Naive B cell (primary cell): ENCODE results near the gene CDC37. TPM values are rescaled to one million over a fixed set of nuclear protein-coding genes. Genes with fewer than 3 reads are reported as not detected.
A peak's percentile ranks its signal among the peaks of the same experiment; 100 is the strongest.

Experiments used
- ATAC-seq, 2 donors: fragments of 150-1000 bp; cut with Tn5 transposase; 2 replicates each; pipeline ENCODE4 v1.10.0; 2021; ENCODE audit warnings: low read depth in 2 of 2, mild to moderate bottlenecking in 2 of 2, moderate library complexity in 2 of 2
- DNase-seq: peaks from one replicate; pipeline ENCODE4 v3.0.0; 2022
- H3K27ac Mint-ChIP-seq, 6 donors: one replicate each; pipeline ENCODE4 v1.8.0; 2020 to 2022; ENCODE audit warnings: mild to moderate bottlenecking in 6 of 6, mixed read lengths in 6 of 6, moderate library complexity in 5 of 6, inconsistent platforms in 2 of 6
- H3K27me3 Mint-ChIP-seq, 3 donors: one replicate each; pipeline ENCODE4 v1.8.0; 2021 to 2022; ENCODE audit warnings: mixed read lengths in 3 of 3, mild to moderate bottlenecking in 1 of 3
- H3K36me3 Mint-ChIP-seq, 2 donors: one replicate each; pipeline ENCODE4 v1.8.0; 2020 to 2022; ENCODE audit warnings: mixed read lengths in 2 of 2, inconsistent platforms in 1 of 2, mild to moderate bottlenecking in 1 of 2
- H3K4me1 Mint-ChIP-seq, 3 donors: one replicate each; pipeline ENCODE4 v1.8.0; 2020 to 2022; ENCODE audit warnings: mixed read lengths in 3 of 3, inconsistent platforms in 1 of 3, mild to moderate bottlenecking in 1 of 3, moderate library complexity in 1 of 3
- H3K4me3 Mint-ChIP-seq, 8 donors: one replicate each; pipeline ENCODE4 v1.8.0; 2020 to 2022; ENCODE audit warnings: mild to moderate bottlenecking in 8 of 8, mixed read lengths in 8 of 8, moderate library complexity in 8 of 8, inconsistent platforms in 2 of 8
- H3K9me3 Mint-ChIP-seq, 7 donors: one replicate each; pipeline ENCODE4 v1.8.0; 2020 to 2022; ENCODE audit warnings: mixed read lengths in 7 of 7, mild to moderate bottlenecking in 5 of 7, inconsistent platforms in 2 of 7, moderate library complexity in 1 of 7
- polyA plus RNA-seq, 6 donors: library from polyadenylated mRNA; unstranded; fragments of 300-500 nt; fragmentation: Illumina TruSeq; gene quantifications; one replicate each; pipeline ENCODE4 v1.2.3, GENCODE V29; 2021; ENCODE audit warnings: low read depth in 6 of 6

The CDC37 gene
- polyA plus RNA-seq, 6 donors from 2014 or later = 43.9 to 73.1 (median 53.9) TPM

DNA sequence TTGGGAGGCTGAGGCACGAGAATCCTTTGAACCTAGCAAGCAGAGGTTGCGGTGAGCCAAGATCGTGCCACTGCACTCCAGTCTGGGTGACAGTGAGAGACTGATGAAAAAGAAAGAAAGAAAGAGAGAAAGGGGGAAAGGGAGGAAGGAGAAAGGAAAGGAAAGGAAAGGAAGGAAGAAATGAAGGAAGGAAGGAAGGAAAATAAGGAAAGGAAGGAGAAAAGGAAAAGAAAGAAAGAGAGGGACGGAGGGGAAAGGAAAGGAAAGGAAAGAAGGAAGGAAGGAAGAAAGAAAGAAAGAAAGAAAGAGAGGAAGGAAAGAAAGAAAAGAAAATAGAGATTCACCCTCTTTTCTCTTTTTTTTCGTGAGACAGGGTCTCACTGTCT is 25.6 kb upstream of the CDC37 start:
- H3K4me1 Mint-ChIP-seq = peaks cover 54 to 75% (median 69%) of the 10 kb centered on the region in 3 donors
- H3K27ac Mint-ChIP-seq = peak overlapping the region; percentile 98 to 100 (median 99)
- DNase-seq (no peak), ATAC-seq (no peak)
- peaks cover 0 to 4% (median 2%) of the 10 kb centered on the region in 7 donors for H3K9me3 Mint-ChIP-seq
- H3K4me3 Mint-ChIP-seq = peak overlapping the region in 7 of 8 donors; percentile 9 to 89 (median 84)
- peaks cover 16 to 39% (median 22%) of the 10 kb centered on the region in 3 donors for H3K27me3 Mint-ChIP-seq
- peaks cover 0 to 19% of the 10 kb centered on the region in 2 donors for H3K36me3 Mint-ChIP-seq

DNA sequence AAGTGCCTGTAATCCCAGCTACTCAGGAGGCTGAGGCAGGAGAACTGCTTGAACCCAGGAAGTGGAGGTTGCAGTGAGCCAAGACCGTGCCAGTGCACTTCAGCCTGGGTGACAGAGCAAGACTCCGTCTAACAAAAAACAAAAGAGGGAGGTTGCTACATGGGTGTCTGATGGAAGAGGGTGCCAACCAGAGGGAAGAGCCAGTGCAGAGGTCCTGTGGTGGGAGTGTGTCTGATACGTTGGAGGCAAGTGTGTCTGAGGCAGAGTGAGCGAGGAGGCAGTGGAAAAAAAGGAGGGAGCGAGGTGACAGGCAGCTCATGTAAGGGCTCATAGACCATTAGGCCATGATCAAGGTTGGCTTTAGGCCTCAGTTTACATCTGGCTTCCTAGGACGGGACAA is 23.8 kb upstream of the CDC37 start:
- Mint-ChIP-seq H3K4me3 (peak overlapping the region in 6 of 8 donors; percentile 7 to 88 (median 50)), H3K36me3 (peaks cover 0 to 19% of the 10 kb centered on the region in 2 donors), H3K4me1 (peaks cover 60 to 79% (median 76%) of the 10 kb centered on the region in 3 donors), H3K27ac (peak overlapping the region; percentile 14 to 100 (median 99)), H3K27me3 (peaks cover 26 to 44% (median 30%) of the 10 kb centered on the region in 3 donors), H3K9me3 (peaks cover 0 to 4% (median 2%) of the 10 kb centered on the region in 7 donors)
- DNase-seq (no peak), ATAC-seq (no peak)

DNA sequence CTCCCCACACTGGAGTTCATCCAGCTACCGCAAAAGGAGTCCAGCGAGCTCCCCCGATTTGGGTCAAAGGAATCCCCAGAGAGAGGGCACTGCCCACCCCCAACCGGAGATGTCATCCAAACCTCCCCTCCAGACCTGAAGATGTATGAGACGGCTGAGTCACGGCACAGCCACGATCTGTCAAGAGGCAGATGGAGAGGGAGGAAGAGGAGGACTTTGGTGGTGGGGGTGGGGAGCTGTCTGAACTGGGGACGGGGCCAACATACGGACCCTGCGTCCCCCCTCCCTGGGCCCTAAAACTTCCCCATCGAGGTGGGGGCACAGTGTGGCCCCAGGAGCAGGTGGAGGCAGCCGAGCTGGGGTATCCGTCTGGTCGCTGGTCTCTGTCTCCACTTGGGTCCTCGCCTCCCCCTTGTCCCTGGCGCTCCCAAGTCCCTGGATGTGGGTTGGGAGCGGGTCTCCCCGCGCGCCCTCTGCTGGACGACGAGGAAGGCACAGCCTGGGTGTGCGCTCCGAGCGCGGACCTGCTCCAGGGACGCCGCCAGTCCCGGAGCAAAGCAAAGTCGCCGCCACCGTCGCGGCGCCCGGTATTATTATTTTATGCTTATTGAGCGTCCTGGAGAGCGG is 20.8 kb upstream of the CDC37 start:
- no peak for DNase-seq
- peaks cover 33 to 48% (median 36%) of the 10 kb centered on the region in 3 donors for H3K27me3 Mint-ChIP-seq
- peaks cover 59 to 78% (median 75%) of the 10 kb centered on the region in 3 donors for H3K4me1 Mint-ChIP-seq
- H3K9me3 Mint-ChIP-seq = peaks cover 0 to 7% (median 3%) of the 10 kb centered on the region in 7 donors
- ATAC-seq = no peak
- peak overlapping the region; percentile 70 to 94 (median 80) for H3K4me3 Mint-ChIP-seq
- H3K27ac Mint-ChIP-seq = peak overlapping the region; percentile 97 to 100 (median 98)
- H3K36me3 Mint-ChIP-seq = peaks cover 6 to 15% of the 10 kb centered on the region in 2 donors

DNA sequence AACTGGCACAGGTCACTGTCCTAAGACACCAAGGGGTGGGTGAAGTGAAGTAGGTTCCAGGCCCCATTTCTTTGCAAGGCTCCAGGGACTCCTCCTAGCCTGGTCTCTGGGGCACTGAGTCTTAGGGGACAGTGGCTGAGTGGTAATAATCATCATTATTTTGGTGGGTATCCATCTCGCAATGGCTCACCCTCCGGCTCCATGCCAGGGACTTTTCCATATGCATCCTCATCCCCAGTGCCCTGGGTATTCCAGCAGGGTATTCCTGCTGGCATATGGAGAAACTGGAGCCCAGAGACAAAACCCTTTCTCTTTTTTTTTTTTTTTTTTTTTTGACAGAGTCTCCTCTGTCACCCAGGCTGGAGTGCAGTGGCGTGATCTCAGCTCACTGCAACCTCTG is 19.5 kb upstream of the CDC37 start:
- H3K9me3 Mint-ChIP-seq = peaks cover 0 to 3% (median 0%) of the 10 kb centered on the region in 7 donors
- DNase-seq (no peak), ATAC-seq (no peak)
- peaks cover 35 to 52% (median 43%) of the 10 kb centered on the region in 3 donors for H3K27me3 Mint-ChIP-seq
- peaks cover 6 to 8% of the 10 kb centered on the region in 2 donors for H3K36me3 Mint-ChIP-seq
- H3K4me1 Mint-ChIP-seq = peaks cover 53 to 76% (median 75%) of the 10 kb centered on the region in 3 donors
- H3K27ac Mint-ChIP-seq = peak overlapping the region in 3 of 6 donors; percentile 98 to 100 (median 99)
- H3K4me3 Mint-ChIP-seq = peak overlapping the region in 1 of 8 donors; percentile 29

DNA sequence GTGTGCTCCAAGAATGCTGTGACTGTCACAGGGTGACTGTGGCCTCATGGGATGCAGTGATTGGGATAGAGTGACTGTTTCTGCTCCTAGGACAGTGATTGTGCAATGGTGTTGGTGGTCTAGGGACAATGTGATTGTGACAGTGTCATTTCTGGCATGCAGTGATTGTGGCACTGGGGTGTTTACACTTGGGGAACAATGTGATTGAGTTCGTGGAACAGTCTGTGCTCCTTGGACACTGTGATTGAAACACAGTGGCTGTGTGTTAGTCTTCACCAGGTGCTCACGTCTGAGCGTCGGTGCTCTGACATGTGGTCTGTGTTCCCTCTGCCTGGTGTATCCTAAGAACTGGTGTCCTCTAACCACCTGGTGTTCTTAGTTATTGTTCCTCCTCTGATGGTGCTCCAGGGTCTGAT is 18.7 kb upstream of the CDC37 start:
- Mint-ChIP-seq H3K27me3 (peaks cover 35 to 56% (median 43%) of the 10 kb centered on the region in 3 donors), H3K4me1 (peaks cover 46 to 70% (median 70%) of the 10 kb centered on the region in 3 donors), H3K4me3 (peak overlapping the region in 6 of 8 donors; percentile 13 to 85 (median 65)), H3K27ac (peak overlapping the region in 4 of 6 donors; percentile 31 to 95 (median 87)), H3K9me3 (peaks cover 0 to 3% (median 0%) of the 10 kb centered on the region in 7 donors), H3K36me3 (peaks cover 6 to 8% of the 10 kb centered on the region in 2 donors)
- no peak for DNase-seq
- ATAC-seq = no peak

DNA sequence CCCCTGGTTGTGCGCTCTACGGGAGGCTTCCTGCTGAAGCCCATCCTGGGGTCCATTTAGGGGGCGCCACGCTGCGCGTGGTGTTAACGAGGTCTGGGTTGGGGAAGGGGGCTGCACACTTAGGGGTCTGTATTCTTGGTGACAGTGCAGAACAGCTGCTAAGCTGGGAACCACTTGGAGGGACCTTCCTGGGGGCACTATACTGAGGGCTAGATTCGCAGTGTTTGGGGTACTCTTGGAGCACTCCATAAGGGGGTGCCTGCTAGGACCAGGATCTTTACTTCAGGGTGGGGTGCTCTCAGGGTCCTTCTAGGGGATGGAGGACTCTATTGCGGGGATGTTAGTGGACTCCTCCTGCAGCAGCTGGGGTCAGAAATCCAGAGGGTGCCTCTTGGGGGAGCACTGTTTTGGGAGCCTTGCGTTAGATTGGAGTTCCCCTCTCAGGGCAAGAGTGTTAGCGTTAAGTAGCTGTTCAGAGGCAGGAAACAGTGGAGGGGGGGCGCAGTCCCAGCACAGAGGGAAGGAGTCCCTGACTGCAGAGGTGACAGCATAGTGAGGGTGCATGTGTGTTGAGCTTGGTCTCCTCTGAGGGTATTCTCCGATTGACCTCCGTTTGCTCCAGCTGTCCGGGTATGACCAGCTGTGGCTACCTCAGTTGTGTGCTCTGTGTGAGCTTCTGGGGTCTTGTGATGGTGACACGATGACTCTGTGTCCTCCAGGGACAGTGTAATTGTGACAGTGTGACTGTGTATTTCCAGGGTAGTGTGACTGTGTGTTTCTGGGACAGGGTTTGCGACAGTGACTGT is 18.1 kb upstream of the CDC37 start:
- Mint-ChIP-seq H3K4me1 (peaks cover 50 to 73% (median 70%) of the 10 kb centered on the region in 3 donors), H3K4me3 (peak overlapping the region in 7 of 8 donors; percentile 46 to 86 (median 75)), H3K36me3 (peaks cover 6 to 8% of the 10 kb centered on the region in 2 donors), H3K27me3 (peaks cover 40 to 63% (median 43%) of the 10 kb centered on the region in 3 donors), H3K9me3 (peaks cover 0 to 4% (median 0%) of the 10 kb centered on the region in 7 donors), H3K27ac (peak overlapping the region; percentile 84 to 95 (median 88))
- ATAC-seq (no peak), DNase-seq (no peak)

DNA sequence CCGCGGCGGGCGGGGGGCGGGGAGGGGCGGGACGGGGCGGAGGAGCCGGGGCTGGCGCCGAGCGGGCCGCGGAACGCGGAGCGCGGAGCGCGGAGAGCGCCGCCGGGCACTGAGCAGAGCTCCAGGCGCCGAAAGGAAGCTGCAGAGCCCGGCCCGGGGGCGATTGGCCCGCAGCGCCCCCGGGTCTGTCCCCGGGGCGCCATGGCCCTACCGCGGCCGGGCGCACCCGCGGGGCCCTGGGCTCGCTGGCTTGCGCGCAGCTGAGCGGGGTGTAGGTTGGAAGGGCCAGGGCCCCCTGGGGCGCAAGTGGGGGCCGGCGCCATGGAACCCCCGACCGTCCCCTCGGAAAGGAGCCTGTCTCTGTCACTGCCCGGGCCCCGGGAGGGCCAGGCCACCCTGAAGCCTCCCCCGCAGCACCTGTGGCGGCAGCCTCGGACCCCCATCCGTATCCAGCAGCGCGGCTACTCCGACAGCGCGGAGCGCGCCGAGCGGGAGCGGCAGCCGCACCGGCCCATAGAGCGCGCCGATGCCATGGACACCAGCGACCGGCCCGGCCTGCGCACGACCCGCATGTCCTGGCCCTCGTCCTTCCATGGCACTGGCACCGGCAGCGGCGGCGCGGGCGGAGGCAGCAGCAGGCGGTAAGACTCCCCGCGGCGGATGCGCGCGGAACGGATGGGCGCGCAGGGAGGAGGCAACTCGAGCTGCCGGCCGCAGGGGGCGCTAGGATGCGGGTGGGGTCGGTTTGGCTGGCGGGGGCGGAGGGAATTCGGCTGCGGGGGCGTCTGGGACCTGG is 17.3 kb upstream of the CDC37 start, which contains the start of gene PDE4A:
TSS of gene PDE4A (plus strand) at position 95 of the 796 bp plus-strand sequence. CDS start at position 322, 227 bp downstream.
- peaks cover 0 to 4% (median 0%) of the 10 kb centered on the region in 7 donors for H3K9me3 Mint-ChIP-seq
- peak within 1 kb of the TSS; percentile 73 to 91 (median 80) for H3K4me3 Mint-ChIP-seq
- H3K36me3 Mint-ChIP-seq = peaks cover 6 to 8% of the 10 kb centered on the region in 2 donors
- peaks cover 52 to 79% (median 70%) of the 10 kb centered on the region in 3 donors for H3K4me1 Mint-ChIP-seq
- peaks cover 41 to 64% (median 43%) of the 10 kb centered on the region in 3 donors for H3K27me3 Mint-ChIP-seq
- DNase-seq = peak; percentile 66
- peak in 1 of 2 donors; percentile 4 for ATAC-seq
- peak within 1 kb of the TSS; percentile 84 to 98 (median 91) for H3K27ac Mint-ChIP-seq

DNA sequence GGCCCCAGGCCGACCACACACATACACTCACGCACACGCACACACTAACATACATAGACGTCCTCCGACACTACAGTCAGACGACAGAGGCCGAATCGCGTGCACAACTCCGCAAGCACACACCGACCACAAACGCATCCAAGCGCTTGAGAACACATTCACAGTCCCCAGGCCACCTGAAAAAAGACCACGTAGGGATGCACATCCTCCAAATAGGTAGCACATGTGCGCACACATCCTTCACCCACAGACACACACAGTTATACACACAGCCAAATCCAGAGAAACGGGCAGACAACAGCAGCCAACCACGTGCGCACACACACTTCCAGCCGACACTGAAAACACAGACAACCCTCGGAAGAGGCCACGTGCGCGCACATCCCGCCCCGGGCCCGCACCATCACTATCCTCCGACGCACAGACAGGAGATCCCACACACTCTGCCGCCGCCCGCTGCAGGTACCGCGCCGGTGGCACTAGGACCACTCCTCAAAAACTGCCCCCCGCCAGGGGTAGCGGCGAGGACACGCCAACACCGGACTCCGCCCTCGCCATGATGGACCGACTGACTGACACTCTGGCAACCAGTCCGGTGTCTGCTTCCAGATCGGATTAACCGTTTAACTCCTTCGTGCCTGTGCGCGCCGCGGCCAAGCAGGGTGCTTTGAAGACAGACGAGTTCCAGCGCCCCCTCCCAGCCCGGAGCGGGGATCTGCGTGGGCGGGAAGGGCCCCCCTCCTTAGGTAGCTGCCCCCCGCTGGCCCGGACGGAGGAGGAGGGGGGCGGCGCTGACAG is 16.5 kb upstream of the CDC37 start:
- H3K9me3 Mint-ChIP-seq = peaks cover 0 to 5% (median 0%) of the 10 kb centered on the region in 7 donors
- peaks cover 6 to 8% of the 10 kb centered on the region in 2 donors for H3K36me3 Mint-ChIP-seq
- H3K27ac Mint-ChIP-seq = peak overlapping the region; percentile 83 to 98 (median 91)
- peak overlapping the region; percentile 73 to 91 (median 80) for H3K4me3 Mint-ChIP-seq
- ATAC-seq (peak; percentile 23 to 31), DNase-seq (peak; percentile 78)
- H3K27me3 Mint-ChIP-seq = peaks cover 41 to 64% (median 43%) of the 10 kb centered on the region in 3 donors
- peaks cover 47 to 76% (median 69%) of the 10 kb centered on the region in 3 donors for H3K4me1 Mint-ChIP-seq

DNA sequence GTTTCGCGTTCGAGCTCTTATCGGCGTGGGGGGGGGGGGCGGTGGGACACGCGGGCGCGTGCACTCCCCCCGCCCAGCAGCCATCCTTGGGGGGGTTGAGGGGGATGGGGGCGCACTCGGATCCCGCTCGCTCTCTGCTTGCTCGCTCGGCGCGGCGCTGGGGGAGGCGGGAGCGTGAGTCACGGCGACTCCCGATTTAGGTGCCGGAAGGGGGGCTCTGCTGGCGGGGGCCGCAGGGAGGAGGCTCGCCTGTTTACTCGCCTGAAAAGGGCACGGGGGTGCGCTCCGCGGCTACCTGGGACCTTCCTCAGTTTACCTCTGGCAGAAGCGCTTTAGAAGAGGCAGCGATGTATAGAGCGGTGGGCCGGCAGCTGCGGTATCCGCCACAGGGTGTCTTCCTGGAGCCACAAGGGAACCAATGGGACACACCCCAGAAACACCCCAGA is 15.9 kb upstream of the CDC37 start:
- H3K4me1 Mint-ChIP-seq = peaks cover 47 to 70% (median 67%) of the 10 kb centered on the region in 3 donors
- H3K4me3 Mint-ChIP-seq = peak overlapping the region; percentile 73 to 91 (median 80)
- H3K9me3 Mint-ChIP-seq = peaks cover 0 to 5% (median 0%) of the 10 kb centered on the region in 7 donors
- peaks cover 6 to 8% of the 10 kb centered on the region in 2 donors for H3K36me3 Mint-ChIP-seq
- peaks cover 41 to 61% (median 43%) of the 10 kb centered on the region in 3 donors for H3K27me3 Mint-ChIP-seq
- peak overlapping the region; percentile 83 to 98 (median 91) for H3K27ac Mint-ChIP-seq
- DNase-seq = no peak
- ATAC-seq = no peak

DNA sequence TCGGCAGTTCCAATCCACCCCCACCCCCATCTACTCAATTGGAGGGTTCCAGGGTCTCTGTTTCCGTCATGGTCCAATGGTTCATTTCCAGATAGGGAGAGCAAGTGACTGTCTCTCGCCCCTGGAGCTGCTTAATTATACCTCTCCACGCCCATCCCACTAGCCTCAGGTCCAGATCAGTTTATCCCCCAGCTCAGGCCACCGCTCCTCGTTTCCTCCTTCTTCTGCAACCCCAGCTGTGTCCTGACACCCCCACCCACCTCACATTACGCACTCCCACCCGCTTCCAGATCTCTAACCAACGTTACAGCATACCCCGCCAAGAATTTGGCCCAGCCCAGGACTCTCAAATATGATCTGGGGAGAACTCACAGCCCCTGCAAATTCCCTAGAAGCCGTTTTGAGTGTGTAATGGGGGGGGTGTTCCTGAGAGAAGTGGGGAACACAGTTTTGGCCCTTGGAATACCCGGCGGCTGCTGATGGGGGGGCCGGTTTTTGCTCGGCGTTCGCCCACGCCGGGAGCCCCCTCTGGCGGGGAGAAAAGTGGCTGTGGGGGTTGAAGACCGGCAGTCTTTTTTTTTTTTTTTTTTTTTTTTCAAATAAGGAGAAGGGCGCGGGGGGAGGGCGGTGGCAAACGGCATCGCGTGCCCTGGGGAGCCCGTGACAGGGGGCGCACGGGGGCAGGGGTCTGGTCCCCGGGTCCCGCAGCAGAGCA is 15.3 kb upstream of the CDC37 start:
- Mint-ChIP-seq H3K27me3 (peaks cover 38 to 57% (median 42%) of the 10 kb centered on the region in 3 donors), H3K9me3 (peaks cover 0 to 5% (median 0%) of the 10 kb centered on the region in 7 donors), H3K36me3 (peaks cover 6 to 8% of the 10 kb centered on the region in 2 donors), H3K4me3 (peak overlapping the region in 7 of 8 donors; percentile 52 to 85 (median 56)), H3K27ac (peak overlapping the region; percentile 82 to 99 (median 90)), H3K4me1 (peaks cover 44 to 65% (median 64%) of the 10 kb centered on the region in 3 donors)
- DNase-seq = no peak
- ATAC-seq = no peak

DNA sequence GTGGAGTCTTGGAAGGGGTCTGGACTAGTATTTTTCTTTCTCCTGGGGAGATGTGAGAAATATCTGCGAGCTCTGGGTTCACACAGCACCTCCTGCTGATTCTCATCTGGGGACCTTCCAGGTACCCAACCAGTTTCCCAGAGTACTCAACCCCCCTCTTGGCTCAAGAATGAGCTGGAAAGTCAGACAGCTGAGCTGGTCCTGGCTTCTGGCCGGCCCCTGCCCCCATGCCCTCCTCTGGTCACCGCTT is 14.8 kb upstream of the CDC37 start:
- Mint-ChIP-seq H3K27ac (peak overlapping the region; percentile 82 to 99 (median 90)), H3K4me1 (peaks cover 40 to 66% (median 60%) of the 10 kb centered on the region in 3 donors), H3K27me3 (peaks cover 34 to 53% (median 37%) of the 10 kb centered on the region in 3 donors)

More for the DNA sequence above, 14.8 kb upstream of the CDC37 start:
- Mint-ChIP-seq H3K9me3 (peaks cover 0 to 5% (median 0%) of the 10 kb centered on the region in 7 donors), H3K36me3 (peaks cover 6 to 8% of the 10 kb centered on the region in 2 donors), H3K4me3 (peak overlapping the region; percentile 22 to 85 (median 56))
- DNase-seq (no peak), ATAC-seq (no peak)
